ENCODE measurements around the gene SOX14.

SOX14 gene

GRCh38 chr3:137764001-137764433 lies at the start of gene SOX14:
Gene SOX14 (plus strand): TSS chr3:137764315. CDS start chr3:137764785, 470 bp downstream.
- no peak for DNase-seq (ENCODE audit: low spot score)

GRCh38 chr3:137714551-137714950 lies 49.6 kb upstream of the SOX14 start:
- DNase-seq (ENCODE audit: low spot score) = no peak

GRCh38 chr3:137724240-137724639 lies 39.9 kb upstream of the SOX14 start:
- DNase-seq (ENCODE audit: low spot score) = no peak

GRCh38 chr3:137737208-137737607 lies 26.9 kb upstream of the SOX14 start:
- DNase-seq (ENCODE audit: low spot score) = no peak

- DNase-seq (ENCODE audit: low spot score) = no peak
Measured at GRCh38 chr3:137738710-137739109, 25.4 kb upstream of the SOX14 start.

GRCh38 chr3:137743608-137744007 lies 20.5 kb upstream of the SOX14 start:
- no peak for DNase-seq (ENCODE audit: low spot score)

GRCh38 chr3:137746808-137747207 lies 17.3 kb upstream of the SOX14 start:
- no peak for DNase-seq (ENCODE audit: low spot score)

- no peak for DNase-seq (ENCODE audit: low spot score)
Measured at GRCh38 chr3:137759505-137759904, 4.6 kb upstream of the SOX14 start.

GRCh38 chr3:137760341-137761098 lies 3.6 kb upstream of the SOX14 start:
- DNase-seq (ENCODE audit: low spot score) = no peak

- no peak for DNase-seq (ENCODE audit: low spot score)
Measured at GRCh38 chr3:137761099-137761562, 3.0 kb upstream of the SOX14 start.

GRCh38 chr3:137761563-137762503 lies 2.3 kb upstream of the SOX14 start:
- no peak for DNase-seq (ENCODE audit: low spot score)

GRCh38 chr3:137762674-137763593 lies 1.2 kb upstream of the SOX14 start:
- DNase-seq (ENCODE audit: low spot score) = no peak

GRCh38 chr3:137763594-137763938 lies 549 bp upstream of the SOX14 start:
- DNase-seq (ENCODE audit: low spot score) = no peak

GRCh38 chr3:137764563-137765309 lies 621 bp downstream of the SOX14 start:
- DNase-seq (ENCODE audit: low spot score) = no peak

- no peak for DNase-seq (ENCODE audit: low spot score)
Measured at GRCh38 chr3:137765310-137766033, 1.4 kb downstream of the SOX14 start.

GRCh38 chr3:137766041-137766875 lies 2.1 kb downstream of the SOX14 start:
- DNase-seq (ENCODE audit: low spot score) = no peak

GRCh38 chr3:137766876-137767537 lies 2.9 kb downstream of the SOX14 start:
- no peak for DNase-seq (ENCODE audit: low spot score)

- no peak for DNase-seq (ENCODE audit: low spot score)
Measured at GRCh38 chr3:137767538-137768360, 3.6 kb downstream of the SOX14 start.
